WTC11 (cell line): ENCODE data around the gene DNAJC3. TPM values are rescaled to one million over a fixed set of nuclear protein-coding genes. Genes with fewer than 3 reads are reported as not detected.
"Not testable (repeated sequence)": the region's sequence is repeated elsewhere in the genome, so short reads cannot be mapped to it uniquely, and the experiment has no call there.

Source experiments
- ATAC-seq: fragments of 200-7000 bp; cut with Tn5 transposase; 2 replicates; pipeline ENCODE4 v1.10.0; 2021; ENCODE audit warnings: mild to moderate bottlenecking, moderate library complexity
- CTCF ChIA-PET: fragments of 300-600 bp; sonication (Branson Sonifier 250); formaldehyde crosslinking; loops from one replicate; lab custom pipeline; 2021; ENCODE audit warnings: antibody characterized with exemption; lab: Charles Lee
- POLR2A ChIA-PET: fragments of 350-600 bp; sonication (Branson Sonifier 250); formaldehyde crosslinking; loops from one replicate; lab custom pipeline; 2021; ENCODE audit warnings: antibody characterized with exemption; lab: Charles Lee
- DNase-seq: peaks from one replicate; pipeline ENCODE4 v3.0.0; 2021; ENCODE audit warnings: low spot score
- H3K27ac Mint-ChIP-seq: 2 replicates; pipeline ENCODE4 v1.8.0; 2021; ENCODE audit warnings: mixed read lengths
- H3K27me3 Mint-ChIP-seq: 2 replicates; pipeline ENCODE4 v1.8.0; 2021; ENCODE audit warnings: low read depth, mild to moderate bottlenecking, moderate library complexity, mixed read lengths
- H3K36me3 Mint-ChIP-seq: 2 replicates; pipeline ENCODE4 v1.8.0; 2021; ENCODE audit warnings: mixed read lengths
- H3K4me1 Mint-ChIP-seq: 2 replicates; pipeline ENCODE4 v1.8.0; 2022; ENCODE audit warnings: mixed read lengths
- H3K4me3 Mint-ChIP-seq: 2 replicates; pipeline ENCODE4 v1.8.0; 2021; ENCODE audit warnings: mild to moderate bottlenecking, moderate library complexity, mixed read lengths
- H3K9me3 Mint-ChIP-seq: 2 replicates; pipeline ENCODE4 v1.8.0; 2021; ENCODE audit warnings: mixed read lengths
- FOXK1 ChIP-seq: sonication (generic); formaldehyde crosslinking; IDR thresholded peaks from 2 replicates; pipeline ENCODE4 v1.8.0; 2022; ENCODE audit warnings: mild to moderate bottlenecking, moderate library complexity, missing genetic modification reagents
- GRHL2 ChIP-seq: fragments of 250-450 bp; sonication (Bioruptor Pico); IDR thresholded peaks from 2 replicates; pipeline ENCODE4 v1.8.0; 2022; ENCODE audit warnings: mild to moderate bottlenecking, moderate library complexity; ENCODE audit not compliant: insufficient replicate concordance, severe bottlenecking
- GTF2I ChIP-seq: fragments of 250-450 bp; sonication (Bioruptor Pico); conservative IDR thresholded peaks from 2 replicates; pipeline ENCODE4 v1.4.0; 2021; ENCODE audit warnings: mild to moderate bottlenecking
- SMAD3 ChIP-seq: sonication (generic); formaldehyde crosslinking; IDR thresholded peaks from 2 replicates; pipeline ENCODE4 v1.8.0; 2022; ENCODE audit warnings: missing genetic modification reagents, mild to moderate bottlenecking, borderline replicate concordance
- ZNF219 ChIP-seq: sonication (generic); formaldehyde crosslinking; IDR thresholded peaks from 2 replicates; pipeline ENCODE4 v1.8.0; 2023; ENCODE audit warnings: missing genetic modification reagents, mild to moderate bottlenecking, borderline replicate concordance
- ZNF396 ChIP-seq: fragments of 250-450 bp; sonication (Bioruptor Pico); IDR thresholded peaks from 2 replicates; pipeline ENCODE4 v1.8.0; 2021; ENCODE audit warnings: mild to moderate bottlenecking, moderate library complexity, borderline replicate concordance
- total RNA-seq: library from RNA; stranded (reverse); gene quantifications from 3 replicates; pipeline ENCODE4 v1.2.3, GENCODE V29; 2021
- TF ChIP-seq, protein P1 (sequence below): fragments of 200-600 bp; IDR thresholded peaks from 2 replicates; pipeline ENCODE4 v1.8.0; 2022; ENCODE audit warnings: antibody characterized with exemption
- TF ChIP-seq, protein P2 (sequence below): sonication (generic); formaldehyde crosslinking; IDR thresholded peaks from 2 replicates; pipeline ENCODE4 v1.8.1; 2023; ENCODE audit warnings: mild to moderate bottlenecking, moderate library complexity, missing genetic modification reagents
- TF ChIP-seq, protein P3 (sequence below): sonication (generic); formaldehyde crosslinking; IDR thresholded peaks from 2 replicates; pipeline ENCODE4 v1.8.1; 2022; ENCODE audit warnings: mild to moderate bottlenecking, moderate library complexity, missing genetic modification reagents
- TF ChIP-seq, protein P4 (sequence below): sonication (generic); formaldehyde crosslinking; IDR thresholded peaks from 2 replicates; pipeline ENCODE4 v1.8.1; 2023; ENCODE audit warnings: mild to moderate bottlenecking, missing genetic modification reagents, moderate library complexity
- TF ChIP-seq, protein P5 (sequence below): fragments of 250-450 bp; sonication (Bioruptor Pico); IDR thresholded peaks from 2 replicates; pipeline ENCODE4 v1.9.0; 2021; ENCODE audit warnings: moderate library complexity, mild to moderate bottlenecking, inconsistent platforms, borderline replicate concordance
- TF ChIP-seq, protein P6 (sequence below): sonication (generic); formaldehyde crosslinking; IDR thresholded peaks from 2 replicates; pipeline ENCODE4 v1.8.0; 2023; ENCODE audit warnings: missing genetic modification reagents
- TF ChIP-seq, protein P7 (sequence below): sonication (generic); formaldehyde crosslinking; IDR thresholded peaks from 2 replicates; pipeline ENCODE4 v1.8.1; 2023; ENCODE audit warnings: mild to moderate bottlenecking, missing genetic modification reagents, borderline replicate concordance
- TF ChIP-seq, protein P8 (sequence below): sonication (generic); formaldehyde crosslinking; IDR thresholded peaks from 2 replicates; pipeline ENCODE4 v1.8.1; 2022; ENCODE audit warnings: low read depth, missing genetic modification reagents, borderline replicate concordance

DNAJC3 gene
- total RNA-seq, 1 experiment from 2014 or later = 20.0 TPM

DNA sequence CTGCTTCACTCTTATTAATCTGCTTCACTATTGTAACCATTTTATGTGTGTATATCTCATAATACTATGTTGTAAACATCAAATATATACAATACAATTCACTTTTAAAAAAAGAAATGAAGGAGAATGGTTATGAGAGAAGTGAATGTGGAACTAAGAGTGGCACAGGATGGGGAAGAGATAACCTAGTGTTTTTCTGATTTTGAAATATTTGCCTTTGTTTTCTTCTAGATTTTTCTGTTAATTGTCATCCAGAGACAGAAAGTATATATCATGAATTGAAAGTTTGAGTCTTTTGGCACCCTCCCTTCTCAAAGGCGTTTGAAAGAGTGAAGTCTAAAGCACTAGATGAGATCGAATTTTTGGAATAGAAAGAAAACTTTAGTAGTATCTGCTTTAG, 2.8 kb downstream of the DNAJC3 start:
- ATAC-seq (no peak), DNase-seq (no peak)
- Mint-ChIP-seq H3K27ac (no peak overlapping the region), H3K4me3 (no peak overlapping the region), H3K27me3 (no peaks in the 10 kb centered on the region), H3K36me3 (no peaks in the 10 kb centered on the region), H3K4me1 (peaks cover 38% of the 10 kb centered on the region), H3K9me3 (peaks cover 5% of the 10 kb centered on the region)
- TF ChIP-seq, protein P1, sequence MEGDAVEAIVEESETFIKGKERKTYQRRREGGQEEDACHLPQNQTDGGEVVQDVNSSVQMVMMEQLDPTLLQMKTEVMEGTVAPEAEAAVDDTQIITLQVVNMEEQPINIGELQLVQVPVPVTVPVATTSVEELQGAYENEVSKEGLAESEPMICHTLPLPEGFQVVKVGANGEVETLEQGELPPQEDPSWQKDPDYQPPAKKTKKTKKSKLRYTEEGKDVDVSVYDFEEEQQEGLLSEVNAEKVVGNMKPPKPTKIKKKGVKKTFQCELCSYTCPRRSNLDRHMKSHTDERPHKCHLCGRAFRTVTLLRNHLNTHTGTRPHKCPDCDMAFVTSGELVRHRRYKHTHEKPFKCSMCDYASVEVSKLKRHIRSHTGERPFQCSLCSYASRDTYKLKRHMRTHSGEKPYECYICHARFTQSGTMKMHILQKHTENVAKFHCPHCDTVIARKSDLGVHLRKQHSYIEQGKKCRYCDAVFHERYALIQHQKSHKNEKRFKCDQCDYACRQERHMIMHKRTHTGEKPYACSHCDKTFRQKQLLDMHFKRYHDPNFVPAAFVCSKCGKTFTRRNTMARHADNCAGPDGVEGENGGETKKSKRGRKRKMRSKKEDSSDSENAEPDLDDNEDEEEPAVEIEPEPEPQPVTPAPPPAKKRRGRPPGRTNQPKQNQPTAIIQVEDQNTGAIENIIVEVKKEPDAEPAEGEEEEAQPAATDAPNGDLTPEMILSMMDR = no peak
- TF ChIP-seq, protein P2, sequence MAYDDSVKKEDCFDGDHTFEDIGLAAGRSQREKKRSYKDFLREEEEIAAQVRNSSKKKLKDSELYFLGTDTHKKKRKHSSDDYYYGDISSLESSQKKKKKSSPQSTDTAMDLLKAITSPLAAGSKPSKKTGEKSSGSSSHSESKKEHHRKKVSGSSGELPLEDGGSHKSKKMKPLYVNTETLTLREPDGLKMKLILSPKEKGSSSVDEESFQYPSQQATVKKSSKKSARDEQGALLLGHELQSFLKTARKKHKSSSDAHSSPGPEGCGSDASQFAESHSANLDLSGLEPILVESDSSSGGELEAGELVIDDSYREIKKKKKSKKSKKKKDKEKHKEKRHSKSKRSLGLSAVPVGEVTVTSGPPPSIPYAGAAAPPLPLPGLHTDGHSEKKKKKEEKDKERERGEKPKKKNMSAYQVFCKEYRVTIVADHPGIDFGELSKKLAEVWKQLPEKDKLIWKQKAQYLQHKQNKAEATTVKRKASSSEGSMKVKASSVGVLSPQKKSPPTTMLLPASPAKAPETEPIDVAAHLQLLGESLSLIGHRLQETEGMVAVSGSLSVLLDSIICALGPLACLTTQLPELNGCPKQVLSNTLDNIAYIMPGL (CRISPR knock-in tag) = no peak
- TF ChIP-seq, protein P3, sequence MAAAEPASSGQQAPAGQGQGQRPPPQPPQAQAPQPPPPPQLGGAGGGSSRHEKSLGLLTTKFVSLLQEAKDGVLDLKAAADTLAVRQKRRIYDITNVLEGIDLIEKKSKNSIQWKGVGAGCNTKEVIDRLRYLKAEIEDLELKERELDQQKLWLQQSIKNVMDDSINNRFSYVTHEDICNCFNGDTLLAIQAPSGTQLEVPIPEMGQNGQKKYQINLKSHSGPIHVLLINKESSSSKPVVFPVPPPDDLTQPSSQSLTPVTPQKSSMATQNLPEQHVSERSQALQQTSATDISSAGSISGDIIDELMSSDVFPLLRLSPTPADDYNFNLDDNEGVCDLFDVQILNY (CRISPR knock-in tag) = no peak
- TF ChIP-seq GTF2I (CRISPR knock-in tag) = no peak
- no peak for TF ChIP-seq GRHL2
- no peak for TF ChIP-seq ZNF396 (CRISPR knock-in tag)
- TF ChIP-seq, protein P4, sequence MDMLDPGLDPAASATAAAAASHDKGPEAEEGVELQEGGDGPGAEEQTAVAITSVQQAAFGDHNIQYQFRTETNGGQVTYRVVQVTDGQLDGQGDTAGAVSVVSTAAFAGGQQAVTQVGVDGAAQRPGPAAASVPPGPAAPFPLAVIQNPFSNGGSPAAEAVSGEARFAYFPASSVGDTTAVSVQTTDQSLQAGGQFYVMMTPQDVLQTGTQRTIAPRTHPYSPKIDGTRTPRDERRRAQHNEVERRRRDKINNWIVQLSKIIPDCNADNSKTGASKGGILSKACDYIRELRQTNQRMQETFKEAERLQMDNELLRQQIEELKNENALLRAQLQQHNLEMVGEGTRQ = no peak
- no peak for TF ChIP-seq FOXK1 (CRISPR knock-in tag)
- TF ChIP-seq ZNF219 = no peak
- no peak for TF ChIP-seq SMAD3 (CRISPR knock-in tag)
- TF ChIP-seq, protein P5, sequence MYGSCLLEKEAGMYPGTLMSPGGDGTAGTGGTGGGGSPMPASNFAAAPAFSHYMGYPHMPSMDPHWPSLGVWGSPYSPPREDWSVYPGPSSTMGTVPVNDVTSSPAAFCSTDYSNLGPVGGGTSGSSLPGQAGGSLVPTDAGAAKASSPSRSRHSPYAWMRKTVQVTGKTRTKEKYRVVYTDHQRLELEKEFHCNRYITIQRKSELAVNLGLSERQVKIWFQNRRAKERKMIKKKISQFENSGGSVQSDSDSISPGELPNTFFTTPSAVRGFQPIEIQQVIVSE (CRISPR knock-in tag) = no peak
- TF ChIP-seq, protein P6, sequence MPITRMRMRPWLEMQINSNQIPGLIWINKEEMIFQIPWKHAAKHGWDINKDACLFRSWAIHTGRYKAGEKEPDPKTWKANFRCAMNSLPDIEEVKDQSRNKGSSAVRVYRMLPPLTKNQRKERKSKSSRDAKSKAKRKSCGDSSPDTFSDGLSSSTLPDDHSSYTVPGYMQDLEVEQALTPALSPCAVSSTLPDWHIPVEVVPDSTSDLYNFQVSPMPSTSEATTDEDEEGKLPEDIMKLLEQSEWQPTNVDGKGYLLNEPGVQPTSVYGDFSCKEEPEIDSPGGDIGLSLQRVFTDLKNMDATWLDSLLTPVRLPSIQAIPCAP = no peak
- ChIA-PET CTCF (no interaction called here), POLR2A (no interaction called here)

DNA sequence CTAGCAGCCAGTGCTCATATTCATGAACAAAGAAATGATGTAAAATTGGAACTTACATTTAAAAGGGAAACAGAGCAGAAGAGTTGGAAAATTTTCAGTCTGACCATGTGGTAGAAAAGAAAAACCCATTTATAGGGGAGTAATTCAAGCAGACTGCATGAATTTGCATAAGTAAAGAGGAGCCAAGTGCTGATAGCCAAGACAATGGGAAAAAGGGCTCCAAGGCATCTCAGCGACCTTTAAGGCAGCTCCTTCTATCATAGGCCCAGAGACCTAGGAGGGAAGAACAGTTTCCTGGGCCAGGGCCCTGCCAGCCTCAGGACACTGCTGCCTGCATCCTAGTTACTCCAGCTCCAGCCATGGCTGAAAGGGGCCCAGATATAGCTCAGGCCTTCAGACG, 7.5 kb downstream of the DNAJC3 start:
- TF ChIP-seq GRHL2 (no peak), GTF2I (CRISPR knock-in tag) (no peak)
- TF ChIP-seq, protein P4 = no peak
- TF ChIP-seq, protein P6 = no peak
- TF ChIP-seq, protein P7, sequence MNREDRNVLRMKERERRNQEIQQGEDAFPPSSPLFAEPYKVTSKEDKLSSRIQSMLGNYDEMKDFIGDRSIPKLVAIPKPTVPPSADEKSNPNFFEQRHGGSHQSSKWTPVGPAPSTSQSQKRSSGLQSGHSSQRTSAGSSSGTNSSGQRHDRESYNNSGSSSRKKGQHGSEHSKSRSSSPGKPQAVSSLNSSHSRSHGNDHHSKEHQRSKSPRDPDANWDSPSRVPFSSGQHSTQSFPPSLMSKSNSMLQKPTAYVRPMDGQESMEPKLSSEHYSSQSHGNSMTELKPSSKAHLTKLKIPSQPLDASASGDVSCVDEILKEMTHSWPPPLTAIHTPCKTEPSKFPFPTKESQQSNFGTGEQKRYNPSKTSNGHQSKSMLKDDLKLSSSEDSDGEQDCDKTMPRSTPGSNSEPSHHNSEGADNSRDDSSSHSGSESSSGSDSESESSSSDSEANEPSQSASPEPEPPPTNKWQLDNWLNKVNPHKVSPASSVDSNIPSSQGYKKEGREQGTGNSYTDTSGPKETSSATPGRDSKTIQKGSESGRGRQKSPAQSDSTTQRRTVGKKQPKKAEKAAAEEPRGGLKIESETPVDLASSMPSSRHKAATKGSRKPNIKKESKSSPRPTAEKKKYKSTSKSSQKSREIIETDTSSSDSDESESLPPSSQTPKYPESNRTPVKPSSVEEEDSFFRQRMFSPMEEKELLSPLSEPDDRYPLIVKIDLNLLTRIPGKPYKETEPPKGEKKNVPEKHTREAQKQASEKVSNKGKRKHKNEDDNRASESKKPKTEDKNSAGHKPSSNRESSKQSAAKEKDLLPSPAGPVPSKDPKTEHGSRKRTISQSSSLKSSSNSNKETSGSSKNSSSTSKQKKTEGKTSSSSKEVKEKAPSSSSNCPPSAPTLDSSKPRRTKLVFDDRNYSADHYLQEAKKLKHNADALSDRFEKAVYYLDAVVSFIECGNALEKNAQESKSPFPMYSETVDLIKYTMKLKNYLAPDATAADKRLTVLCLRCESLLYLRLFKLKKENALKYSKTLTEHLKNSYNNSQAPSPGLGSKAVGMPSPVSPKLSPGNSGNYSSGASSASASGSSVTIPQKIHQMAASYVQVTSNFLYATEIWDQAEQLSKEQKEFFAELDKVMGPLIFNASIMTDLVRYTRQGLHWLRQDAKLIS (CRISPR knock-in tag) = no peak
- TF ChIP-seq, protein P8, sequence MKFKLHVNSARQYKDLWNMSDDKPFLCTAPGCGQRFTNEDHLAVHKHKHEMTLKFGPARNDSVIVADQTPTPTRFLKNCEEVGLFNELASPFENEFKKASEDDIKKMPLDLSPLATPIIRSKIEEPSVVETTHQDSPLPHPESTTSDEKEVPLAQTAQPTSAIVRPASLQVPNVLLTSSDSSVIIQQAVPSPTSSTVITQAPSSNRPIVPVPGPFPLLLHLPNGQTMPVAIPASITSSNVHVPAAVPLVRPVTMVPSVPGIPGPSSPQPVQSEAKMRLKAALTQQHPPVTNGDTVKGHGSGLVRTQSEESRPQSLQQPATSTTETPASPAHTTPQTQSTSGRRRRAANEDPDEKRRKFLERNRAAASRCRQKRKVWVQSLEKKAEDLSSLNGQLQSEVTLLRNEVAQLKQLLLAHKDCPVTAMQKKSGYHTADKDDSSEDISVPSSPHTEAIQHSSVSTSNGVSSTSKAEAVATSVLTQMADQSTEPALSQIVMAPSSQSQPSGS (CRISPR knock-in tag) = no peak
- no peaks in the 10 kb centered on the region for H3K27me3 Mint-ChIP-seq
- peak; percentile 14 for DNase-seq
- H3K36me3 Mint-ChIP-seq = peaks cover 17% of the 10 kb centered on the region
- H3K4me3 Mint-ChIP-seq = no peak overlapping the region
- peak overlapping the region; percentile 62 for H3K27ac Mint-ChIP-seq
- peak; percentile 97 for ATAC-seq
- peaks cover 31% of the 10 kb centered on the region for H3K4me1 Mint-ChIP-seq
- ChIA-PET POLR2A (no interaction called here), CTCF (interaction anchor here (1.0 to 1.1 kb wide), 4 partner anchors 20 to 150 kb away, joined by 3 to 8 read pairs (median 4); no protein-coding TSS in a partner anchor)
- peaks cover 30% of the 10 kb centered on the region for H3K9me3 Mint-ChIP-seq

DNA sequence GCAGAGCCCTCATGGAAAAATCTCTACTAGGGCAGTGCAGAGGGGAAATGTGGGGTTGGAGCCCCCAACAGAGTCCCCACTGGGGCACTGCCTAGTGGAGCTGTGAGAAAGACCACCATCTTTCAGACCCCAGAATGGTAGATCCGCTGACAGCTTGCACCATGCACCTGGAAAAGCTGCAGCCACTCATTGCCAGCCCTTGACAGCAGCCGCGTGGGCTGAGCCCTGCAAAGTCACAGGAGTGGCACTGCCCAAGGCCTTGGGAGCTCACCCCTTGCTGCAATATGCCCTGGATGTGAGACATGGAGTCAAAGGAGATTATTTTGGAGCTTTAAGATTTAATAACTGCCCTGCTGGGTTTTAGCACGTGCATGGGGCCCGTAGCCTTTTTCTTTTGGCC, 8.0 kb downstream of the DNAJC3 start:
- CTCF ChIA-PET = interaction anchor here (1.0 to 1.1 kb wide), 4 partner anchors 20 to 149 kb away, joined by 3 to 8 read pairs (median 4); no protein-coding TSS in a partner anchor
- DNase-seq, H3K4me3 Mint-ChIP-seq, ATAC-seq, H3K27ac Mint-ChIP-seq, H3K27me3 Mint-ChIP-seq, POLR2A ChIA-PET: not testable (repeated sequence)
- Mint-ChIP-seq H3K4me1 (peaks cover 35% of the 10 kb centered on the region), H3K9me3 (peaks cover 34% of the 10 kb centered on the region), H3K36me3 (peaks cover 22% of the 10 kb centered on the region)
